Activated CD8-positive, alpha-beta memory T cell treated with anti-CD3 and anti-CD28 coated beads for 1 hour (primary cell): ENCODE results near the gene SAMD9.
"Not testable (repeated sequence)": the region's sequence is repeated elsewhere in the genome, so short reads cannot be mapped to it uniquely, and the experiment has no call there.

Source experiments
- DNase-seq, 2 donors: peaks; one replicate each; pipeline ENCODE4 v3.0.0-alpha.2; 2020; ENCODE audit warnings: low read depth in 1 of 2; ENCODE audit errors: extremely low read depth in 1 of 2

SAMD9 gene

DNA sequence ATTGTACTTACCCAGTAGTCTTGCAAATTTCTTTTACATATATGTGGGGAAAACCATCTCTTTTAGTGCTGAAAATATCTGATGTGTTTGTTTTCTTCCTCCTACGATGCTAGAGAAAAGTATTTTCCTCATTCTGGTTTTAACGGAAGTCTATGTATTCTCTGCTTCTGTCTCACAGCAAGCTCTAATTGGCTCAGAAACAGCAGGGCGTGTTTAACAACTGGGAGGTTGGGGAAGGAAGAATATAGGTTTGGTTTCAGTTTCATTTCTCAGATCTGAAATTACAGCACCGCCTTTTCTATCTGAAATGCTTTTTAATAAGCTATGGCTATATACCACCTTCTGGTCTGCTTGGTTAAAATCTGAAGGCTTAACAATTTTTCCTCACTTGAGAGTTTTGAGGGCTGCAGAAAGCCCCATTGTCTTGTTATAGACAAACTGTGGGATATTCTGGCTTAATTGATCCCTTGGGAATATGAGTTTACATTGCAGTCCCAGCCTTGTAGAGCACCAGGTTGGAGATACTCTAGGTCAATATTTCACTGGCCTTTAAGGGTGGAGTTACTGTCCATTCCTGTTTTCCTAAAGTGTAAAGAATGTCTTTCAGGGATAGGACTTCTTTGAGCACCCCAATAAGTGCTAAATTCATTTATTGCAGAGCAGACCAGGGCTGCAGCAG lies at the start of gene SAMD9:
Gene SAMD9, minus strand, starts transcription at position 128 of the 679 bp plus-strand sequence. CDS start 11,882 bp downstream, outside the sequence.
- DNase-seq, result peak; percentile 10 to 16

- DNase-seq, result no peak
Measured at GRCh38 chr7:93165447-93165846, 47.7 kb upstream of the SAMD9 start.

GRCh38 chr7:93164766-93165165 lies 47.0 kb upstream of the SAMD9 start:
- DNase-seq, result no peak

- no peak for DNase-seq
Measured at GRCh38 chr7:93161181-93161762, 43.5 kb upstream of the SAMD9 start.

DNA sequence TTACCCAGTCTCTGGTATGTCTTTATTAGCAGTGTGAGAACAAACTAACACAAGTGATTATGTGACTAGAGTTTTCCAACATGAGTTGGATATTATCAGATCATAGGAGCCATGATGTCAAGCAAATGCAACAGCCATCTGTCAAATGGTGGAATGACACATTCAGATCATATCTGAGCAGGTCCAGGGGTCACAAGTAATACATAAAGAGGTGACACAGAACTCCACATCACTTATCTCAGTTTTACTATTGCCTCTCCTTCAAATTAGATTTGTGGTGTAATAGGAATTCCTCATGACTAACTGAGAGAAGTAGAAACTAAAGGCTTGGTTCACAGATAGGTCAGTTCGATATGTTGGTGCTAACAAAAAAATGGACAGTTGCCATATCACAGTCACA lies 42.6 kb upstream of the SAMD9 start:
- no peak for DNase-seq

GRCh38 chr7:93159490-93159889 lies 41.7 kb upstream of the SAMD9 start:
- no peak for DNase-seq

DNA sequence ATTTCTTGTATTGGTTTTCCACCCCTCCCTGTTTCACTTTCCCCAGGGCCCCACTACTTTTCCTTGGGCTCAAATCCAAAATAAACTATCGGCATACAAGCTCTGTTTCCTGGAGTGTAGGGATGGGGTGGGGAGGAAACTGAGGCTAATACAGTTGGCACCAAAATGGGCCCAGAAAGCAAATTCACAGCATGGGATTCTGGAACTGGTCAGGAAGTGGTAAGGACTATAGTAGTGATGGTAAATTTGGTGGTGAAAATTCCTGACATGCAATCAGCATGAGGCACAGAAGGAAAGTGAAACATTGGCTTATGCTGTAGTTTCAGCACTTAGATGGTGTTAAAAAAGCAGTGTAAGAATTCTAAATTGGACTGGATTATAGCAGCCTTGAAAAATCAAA lies 39.1 kb upstream of the SAMD9 start:
- DNase-seq, result no peak

DNA sequence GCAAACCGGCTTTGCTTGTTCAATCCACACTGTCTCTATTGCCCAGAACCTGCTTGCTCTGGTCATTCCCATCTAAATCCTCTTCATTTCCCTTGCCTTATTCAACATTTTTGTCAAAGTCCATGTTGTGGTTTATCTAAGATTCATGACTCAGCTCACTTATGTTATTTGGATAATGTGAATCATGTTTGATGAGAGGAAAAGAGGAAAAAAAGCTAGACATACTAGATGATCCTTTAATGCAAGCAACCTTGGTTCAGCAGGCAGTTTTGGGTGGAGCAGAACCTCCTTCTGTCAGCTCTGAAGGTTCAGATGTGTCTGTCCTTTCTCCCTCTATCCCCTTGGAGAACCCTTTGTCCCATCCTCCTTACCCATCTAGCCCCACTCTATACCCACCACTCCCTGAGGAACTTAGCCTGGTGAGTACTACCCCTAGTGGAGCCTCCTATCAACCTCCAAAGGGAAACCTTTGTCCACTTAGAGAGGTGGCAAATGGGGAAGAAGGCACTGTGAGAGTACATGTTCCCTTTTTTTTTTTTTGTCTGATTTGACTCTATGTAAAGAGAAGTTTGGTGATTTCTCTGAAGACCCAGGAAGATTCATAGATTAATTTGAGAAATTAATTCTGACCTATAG lies 32.5 kb upstream of the SAMD9 start:
- DNase-seq, result no peak

DNA sequence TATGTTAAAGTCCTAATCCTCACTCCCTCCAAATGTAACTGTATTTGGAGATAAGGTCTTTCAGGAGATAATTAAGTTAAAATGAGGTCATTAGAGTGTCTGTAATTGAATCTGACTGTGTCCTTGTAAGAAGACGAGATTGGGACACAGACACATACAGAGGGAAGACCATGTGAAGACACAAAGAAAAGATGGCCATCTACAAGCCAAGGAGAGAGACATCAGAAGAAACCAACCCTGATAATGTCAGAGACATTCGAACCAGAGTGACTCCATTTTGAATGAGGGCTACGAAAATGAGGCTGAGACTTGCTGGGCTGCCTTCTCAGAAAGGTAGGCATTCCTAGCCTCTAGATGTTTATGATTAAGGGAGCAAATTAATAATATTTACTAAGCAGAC lies 30.9 kb upstream of the SAMD9 start:
- no peak for DNase-seq

- no peak for DNase-seq
Measured at GRCh38 chr7:93148144-93148543, 30.4 kb upstream of the SAMD9 start, which contains the start of gene SAMD9L. Gene SAMD9L, minus strand, starts transcription at chr7:93148385. Its CDS starts 12,414 bp downstream, at chr7:93135971.

DNA sequence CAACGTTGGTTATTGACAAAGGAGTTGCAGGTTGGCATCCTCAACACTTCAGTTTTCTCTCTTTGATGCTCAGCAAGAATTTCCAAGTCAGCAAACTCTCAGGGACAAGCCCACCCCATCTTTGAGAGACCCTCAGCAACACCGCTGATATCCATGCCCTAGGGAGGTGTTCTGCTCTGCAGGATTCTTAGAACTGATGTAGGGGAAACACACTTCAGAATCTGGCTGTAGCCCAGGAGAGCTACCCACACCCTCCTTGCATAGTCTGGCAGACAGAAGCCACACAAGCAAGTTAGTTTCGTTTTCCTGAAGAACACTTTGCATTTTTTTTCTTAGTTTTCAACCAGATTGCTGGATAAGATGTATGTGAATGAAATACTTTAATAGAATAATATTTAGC lies 29.6 kb upstream of the SAMD9 start:
- DNase-seq, result peak in 1 of 2 donors; percentile 8

- no peak for DNase-seq
Measured at GRCh38 chr7:93146472-93147141, 28.8 kb upstream of the SAMD9 start.

GRCh38 chr7:93146036-93146435 lies 28.3 kb upstream of the SAMD9 start:
- DNase-seq, result no peak

DNA sequence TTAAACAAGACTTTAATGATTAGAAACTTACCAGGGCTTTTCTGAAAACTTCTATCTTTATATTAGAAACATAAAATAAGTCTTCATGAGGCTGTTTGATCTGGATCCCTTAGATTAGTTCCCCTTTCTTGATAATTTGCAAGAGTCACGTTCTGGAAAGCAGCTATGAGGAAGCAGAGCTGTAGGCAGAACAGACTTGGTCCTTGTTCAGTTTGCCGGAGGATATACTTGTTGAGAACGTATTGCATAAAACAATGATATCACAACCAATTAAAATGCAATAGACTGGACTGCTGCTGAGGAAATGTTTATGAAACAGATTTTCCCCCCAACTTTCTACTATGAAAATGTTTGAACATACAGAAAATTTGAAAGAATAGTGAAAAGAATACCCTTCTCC lies 27.6 kb upstream of the SAMD9 start:
- no peak for DNase-seq

- DNase-seq, result no peak
Measured at GRCh38 chr7:93142127-93142526, 24.3 kb upstream of the SAMD9 start.

GRCh38 chr7:93140582-93141191 lies 22.9 kb upstream of the SAMD9 start:
- DNase-seq, result no peak

- no peak for DNase-seq
Measured at GRCh38 chr7:93138576-93138975, 20.8 kb upstream of the SAMD9 start.

- no peak for DNase-seq
Measured at GRCh38 chr7:93133005-93133404, 15.2 kb upstream of the SAMD9 start.

- no peak for DNase-seq
Measured at GRCh38 chr7:93132216-93132615, 14.4 kb upstream of the SAMD9 start.

DNA sequence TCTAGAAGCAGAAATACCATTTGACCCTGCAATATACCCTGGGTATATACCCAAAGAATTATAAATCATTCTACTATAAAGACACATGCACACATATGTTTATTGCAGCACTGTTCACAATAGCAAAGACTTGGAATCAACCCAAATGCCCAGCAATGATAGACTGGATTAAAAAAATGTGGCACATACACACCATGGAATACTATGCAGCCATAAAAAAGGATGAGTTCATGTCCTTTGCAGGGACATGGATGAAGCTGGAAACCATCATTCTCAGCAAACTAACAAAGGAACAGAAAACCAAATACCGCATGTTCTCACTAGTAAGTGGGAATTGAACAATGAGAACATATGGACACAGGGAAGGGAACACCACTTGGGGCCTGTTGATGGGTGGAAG lies 9.2 kb upstream of the SAMD9 start:
- DNase-seq, result not testable (repeated sequence)

- DNase-seq, result not testable (repeated sequence)
Measured at GRCh38 chr7:93123532-93123931, 5.8 kb upstream of the SAMD9 start.
